GM23338 (cell line): ENCODE results near the gene ARHGEF1. TPM values are rescaled to one million over a fixed set of nuclear protein-coding genes. Genes with fewer than 3 reads are reported as not detected.

Source experiments
- ATAC-seq: fragments of 200-7000 bp; cut with Tn5 transposase; 3 replicates; pipeline ENCODE4 v1.9.1; 2020
- DNase-seq: peaks from one replicate; pipeline ENCODE4 v3.0.0-alpha.2; 2015; ENCODE audit warnings: low spot score
- H2AFZ ChIP-seq: fragments of 200-600 bp; sonication (generic); 2 replicates; pipeline ENCODE4 v1.8.0; 2016; ENCODE audit warnings: antibody characterized with exemption, mild to moderate bottlenecking, moderate library complexity
- H3F3A ChIP-seq: fragments of 200-600 bp; sonication (generic); replicated peaks from 2 replicates; pipeline ENCODE4 v1.8.0; 2017; ENCODE audit warnings: antibody characterized with exemption, mixed run types, low read depth
- H3K27ac ChIP-seq: fragments of 200-600 bp; sonication (generic); 2 replicates; pipeline ENCODE4 v1.6.1; 2016; ENCODE audit warnings: low read depth
- H3K27me3 ChIP-seq: fragments of 200-600 bp; sonication (generic); 2 replicates; pipeline ENCODE4 v1.8.0; 2016; ENCODE audit warnings: mild to moderate bottlenecking, mixed run types, moderate library complexity; ENCODE audit not compliant: insufficient read depth
- H3K36me3 ChIP-seq: fragments of 200-600 bp; sonication (generic); 2 replicates; pipeline ENCODE4 v1.8.0; 2016; ENCODE audit warnings: mild to moderate bottlenecking; ENCODE audit not compliant: insufficient read depth
- H3K4me1 ChIP-seq: fragments of 200-600 bp; sonication (generic); 2 replicates; pipeline ENCODE4 v1.8.0; 2016; ENCODE audit warnings: mild to moderate bottlenecking, moderate library complexity; ENCODE audit not compliant: insufficient read depth
- H3K4me2 ChIP-seq: fragments of 200-600 bp; sonication (generic); 2 replicates; pipeline ENCODE4 v1.7.1; 2017; ENCODE audit warnings: mixed run types
- H3K4me3 ChIP-seq: fragments of 200-600 bp; sonication (generic); 2 replicates; pipeline ENCODE4 v1.6.1; 2016; ENCODE audit warnings: mixed run types
- H3K79me2 ChIP-seq: fragments of 200-600 bp; sonication (generic); replicated peaks from 2 replicates; pipeline ENCODE4 v1.8.0; 2017; ENCODE audit warnings: mild to moderate bottlenecking; ENCODE audit not compliant: insufficient read depth
- H3K9me2 ChIP-seq: fragments of 200-600 bp; sonication (generic); 2 replicates; pipeline ENCODE4 v1.8.0; 2017; ENCODE audit not compliant: insufficient read depth
- H4K20me1 ChIP-seq: fragments of 200-600 bp; sonication (generic); replicated peaks from 2 replicates; pipeline ENCODE4 v1.8.0; 2017; ENCODE audit warnings: mild to moderate bottlenecking; ENCODE audit not compliant: insufficient read depth
- H3K27ac Mint-ChIP-seq: 2 replicates; pipeline ENCODE4 v1.8.0; 2020; ENCODE audit warnings: inconsistent platforms, mild to moderate bottlenecking, moderate library complexity, mixed read lengths
- H3K27me3 Mint-ChIP-seq: 3 replicates; pipeline ENCODE4 v1.8.0; 2022; ENCODE audit warnings: low read depth, mild to moderate bottlenecking, moderate library complexity, mixed read lengths, inconsistent platforms; ENCODE audit not compliant: insufficient read depth, poor library complexity
- H3K36me3 Mint-ChIP-seq: 3 replicates; pipeline ENCODE4 v1.8.0; 2021; ENCODE audit warnings: low read depth, mild to moderate bottlenecking, inconsistent platforms, moderate library complexity, mixed read lengths
- H3K4me1 Mint-ChIP-seq: 3 replicates; pipeline ENCODE4 v1.8.0; 2020; ENCODE audit warnings: mild to moderate bottlenecking, inconsistent platforms, mixed read lengths
- H3K4me3 Mint-ChIP-seq: 3 replicates; pipeline ENCODE4 v1.8.0; 2021; ENCODE audit warnings: moderate library complexity, mild to moderate bottlenecking, inconsistent platforms, mixed read lengths
- H3K9me3 Mint-ChIP-seq: 3 replicates; pipeline ENCODE4 v1.8.0; 2020; ENCODE audit warnings: moderate library complexity, mild to moderate bottlenecking, inconsistent platforms, mixed read lengths
- ZNF462 ChIP-seq: fragments of 250-450 bp; sonication (Bioruptor Pico); IDR thresholded peaks from 2 replicates; pipeline ENCODE4 v1.5.0; 2020; ENCODE audit warnings: mild to moderate bottlenecking, moderate library complexity
- polyA plus RNA-seq: library from polyadenylated mRNA; unstranded; fragments of >200 nt; fragmentation: Nextera tagmentation; extraction: Ambion mirVana; gene quantifications from 2 replicates; pipeline ENCODE4 v1.2.1, GENCODE V29; 2016
- total RNA-seq: library from RNA; depleted of rRNA; stranded (reverse); fragments of >200 nt; shearing (Covaris generic); gene quantifications from 2 replicates; pipeline ENCODE4 v1.2.3, GENCODE V29; 2014
- TF ChIP-seq, protein P1 (sequence below): IDR thresholded peaks from 2 replicates; pipeline ENCODE4 v1.6.1; 2016; ENCODE audit warnings: antibody characterized with exemption

The ARHGEF1 gene
- total and polyA plus RNA-seq, 2 experiments from 2014 or later = 41.3 to 44.7 TPM

GRCh38 chr19:41941410-41942202 is 58.6 kb downstream of the ARHGEF1 start:
- H3F3A ChIP-seq = peaks cover 4% of the 10 kb centered on the region; the same call in 1 of the 2 replicates
- H3K27me3 Mint-ChIP-seq = peaks cover 26% of the 10 kb centered on the region
- no peaks in the 10 kb centered on the region for H3K36me3 ChIP-seq
- H3K4me3 ChIP-seq = peak overlapping the region; percentile 66; the same call in 1 of the 2 replicates
- H3K4me1 ChIP-seq = peaks cover 5% of the 10 kb centered on the region; the same call in 1 of the 2 replicates
- H3K4me1 Mint-ChIP-seq = peaks cover 6% of the 10 kb centered on the region
- TF ChIP-seq, protein P1, sequence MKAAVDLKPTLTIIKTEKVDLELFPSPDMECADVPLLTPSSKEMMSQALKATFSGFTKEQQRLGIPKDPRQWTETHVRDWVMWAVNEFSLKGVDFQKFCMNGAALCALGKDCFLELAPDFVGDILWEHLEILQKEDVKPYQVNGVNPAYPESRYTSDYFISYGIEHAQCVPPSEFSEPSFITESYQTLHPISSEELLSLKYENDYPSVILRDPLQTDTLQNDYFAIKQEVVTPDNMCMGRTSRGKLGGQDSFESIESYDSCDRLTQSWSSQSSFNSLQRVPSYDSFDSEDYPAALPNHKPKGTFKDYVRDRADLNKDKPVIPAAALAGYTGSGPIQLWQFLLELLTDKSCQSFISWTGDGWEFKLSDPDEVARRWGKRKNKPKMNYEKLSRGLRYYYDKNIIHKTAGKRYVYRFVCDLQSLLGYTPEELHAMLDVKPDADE = no peak
- no peak for TF ChIP-seq ZNF462 (CRISPR knock-in tag)
- H4K20me1 ChIP-seq = 0 out of 2 replicates have a peak, but pooled peaks cover 4% of the 10 kb centered on the region
- peak overlapping the region; percentile 59 for H3K4me3 Mint-ChIP-seq
- no peak overlapping the region for H3K4me2 ChIP-seq
- no peak for ATAC-seq
- peaks cover 8% of the 10 kb centered on the region; the same call in 1 of the 3 replicates for H3K9me3 Mint-ChIP-seq
- peaks cover 3% of the 10 kb centered on the region; the same call in 1 of the 3 replicates for H3K36me3 Mint-ChIP-seq
- no peaks in the 10 kb centered on the region for H3K79me2 ChIP-seq
- H3K27ac Mint-ChIP-seq = no peak overlapping the region
- peaks cover 54% of the 10 kb centered on the region for H3K27me3 ChIP-seq
- no peak overlapping the region for H3K27ac ChIP-seq
- DNase-seq = no peak
- H3K9me2 ChIP-seq = no peaks in the 10 kb centered on the region
- H2AFZ ChIP-seq = no peak overlapping the region

DNA sequence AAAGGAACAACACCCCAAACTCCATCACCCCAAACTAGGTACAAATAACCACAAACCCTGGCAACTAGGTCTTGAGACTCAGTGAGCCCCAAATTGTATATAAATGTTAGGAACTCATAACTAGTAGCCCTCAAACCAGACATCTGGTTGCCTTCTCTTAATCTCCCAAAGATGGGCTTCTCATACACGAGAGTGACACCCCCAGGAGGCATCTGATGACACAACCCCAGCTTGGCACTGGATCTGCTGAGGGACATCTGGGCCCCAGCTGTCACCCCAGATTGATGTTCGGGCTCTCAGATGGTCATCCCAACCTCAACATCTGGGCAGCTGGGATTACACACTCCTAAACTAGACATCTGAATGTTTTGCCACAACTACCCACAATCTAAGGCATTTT is 61.4 kb downstream of the ARHGEF1 start:
- no peaks in the 10 kb centered on the region for H3F3A ChIP-seq
- H3K27ac ChIP-seq = no peak overlapping the region
- H2AFZ ChIP-seq = no peak overlapping the region
- Mint-ChIP-seq H3K27me3 (peaks cover 24% of the 10 kb centered on the region), H3K4me1 (no peaks in the 10 kb centered on the region), H3K36me3 (peaks cover 3% of the 10 kb centered on the region; the same call in 1 of the 3 replicates), H3K4me3 (no peak overlapping the region), H3K9me3 (peaks cover 8% of the 10 kb centered on the region; the same call in 1 of the 3 replicates), H3K27ac (no peak overlapping the region)
- H3K4me2 ChIP-seq = no peak overlapping the region
- 0 out of 2 replicates have a peak, but pooled peaks cover 4% of the 10 kb centered on the region for H4K20me1 ChIP-seq
- ATAC-seq (no peak), DNase-seq (no peak)
- H3K79me2 ChIP-seq = no peaks in the 10 kb centered on the region
- H3K27me3 ChIP-seq = peaks cover 37% of the 10 kb centered on the region
- H3K4me1 ChIP-seq = peaks cover 5% of the 10 kb centered on the region; the same call in 1 of the 2 replicates
- H3K36me3 ChIP-seq = no peaks in the 10 kb centered on the region
- H3K9me2 ChIP-seq = no peaks in the 10 kb centered on the region
- no peak overlapping the region for H3K4me3 ChIP-seq
- TF ChIP-seq ZNF462 (CRISPR knock-in tag) = no peak
